Esophagus squamous epithelium (tissue), 4 donors: ENCODE measurements around the gene LPAR2.

Experiments used
- CTCF ChIP-seq, 6 experiments: fragments of 450-650 bp in 4 of 6; fragments of 200-600 bp in 2 of 6; sonication (generic) in 2 of 6; IDR thresholded peaks; one replicate each; pipeline ENCODE4 v1.5.1; 2016 to 2019; ENCODE audit warnings: antibody characterized with exemption in 6 of 6, mild to moderate bottlenecking in 4 of 6, moderate library complexity in 4 of 6
- POLR2A ChIP-seq, 4 donors: fragments of 450-650 bp; IDR thresholded peaks; one replicate each; pipeline ENCODE4 v1.6.1; 2017; ENCODE audit warnings: antibody characterized with exemption in 4 of 4, mild to moderate bottlenecking in 4 of 4, moderate library complexity in 3 of 4

DNA sequence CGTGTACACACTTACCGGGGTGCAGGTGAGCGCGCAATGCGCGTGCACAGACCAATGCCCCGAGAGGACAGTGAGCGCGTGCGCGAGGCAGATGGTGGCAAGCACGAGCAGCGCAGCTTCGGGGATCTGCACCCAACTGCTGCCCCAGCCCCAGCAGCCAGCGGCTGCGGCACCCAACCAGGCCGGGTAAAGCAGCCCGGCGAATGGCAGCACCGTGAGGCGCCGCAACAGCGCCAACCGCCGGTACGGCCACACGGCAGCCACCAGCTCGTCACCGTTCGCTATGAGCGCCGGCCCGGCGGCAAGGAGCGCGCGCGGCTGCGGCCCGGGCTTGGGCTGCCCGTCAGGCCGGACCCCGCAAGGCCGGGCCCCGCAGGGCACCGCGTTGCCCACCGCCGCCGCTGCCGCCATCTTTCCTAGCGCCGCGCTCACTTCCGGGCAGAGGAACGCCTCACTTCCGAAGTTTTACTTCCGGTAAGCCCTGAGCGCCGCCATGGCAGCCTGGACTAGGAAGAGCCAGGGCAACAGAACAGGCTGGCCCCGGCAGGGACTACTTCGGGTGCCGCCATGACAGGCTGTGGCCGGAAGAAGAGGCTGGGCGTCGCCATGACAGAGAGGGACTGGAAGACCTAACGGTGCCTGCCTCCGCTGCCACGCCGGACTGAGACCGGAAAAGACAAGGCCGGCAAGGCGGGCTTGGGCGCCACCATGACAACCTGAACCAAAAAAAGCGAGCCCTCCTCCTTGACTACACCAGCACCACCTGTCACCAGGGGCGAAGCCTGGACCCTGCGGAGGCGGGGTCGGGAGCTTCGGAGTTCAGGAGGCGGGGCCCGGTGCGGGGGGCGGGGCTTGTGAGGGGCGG lies 35.5 kb upstream of the LPAR2 start, which contains the start of gene ATP13A1:
- peak in 2 of 4 donors; percentile 55 to 68 for TF ChIP-seq POLR2A (IDR thresholded peaks at IDR 0.05)
- TF ChIP-seq CTCF (IDR thresholded peaks at IDR 0.05) = peak in 4 of 6 experiments; percentile 12 to 41 (median 26)
